Progenitor cell of endocrine pancreas (in vitro differentiated cells): Measurements from ENCODE around the gene WDR31. TPM values are rescaled to one million over a fixed set of nuclear protein-coding genes. Genes with fewer than 3 reads are reported as not detected.
A peak's percentile ranks its signal among the peaks of the same experiment; 100 is the strongest.

Experiments
- DNase-seq: peaks from one replicate; pipeline ENCODE4 v3.0.0; 2021; ENCODE audit warnings: low spot score; ENCODE audit not compliant: unreplicated experiment
- H3K27ac Mint-ChIP-seq: 2 replicates; pipeline ENCODE4 v1.8.0; 2021; ENCODE audit warnings: mild to moderate bottlenecking, moderate library complexity, mixed read lengths
- H3K27me3 Mint-ChIP-seq: 2 replicates; pipeline ENCODE4 v1.8.0; 2021; ENCODE audit warnings: mixed read lengths
- H3K36me3 Mint-ChIP-seq: 2 replicates; pipeline ENCODE4 v1.8.0; 2022; ENCODE audit warnings: mixed read lengths; ENCODE audit not compliant: insufficient read depth
- H3K4me1 Mint-ChIP-seq: 2 replicates; pipeline ENCODE4 v1.8.0; 2021; ENCODE audit warnings: low read depth, mixed read lengths
- H3K4me3 Mint-ChIP-seq: 2 replicates; pipeline ENCODE4 v1.8.0; 2021; ENCODE audit warnings: low read depth, mild to moderate bottlenecking, moderate library complexity, mixed read lengths
- H3K9me3 Mint-ChIP-seq: 2 replicates; pipeline ENCODE4 v1.8.0; 2021; ENCODE audit warnings: low read depth, mixed read lengths
- total RNA-seq: library from RNA; stranded (reverse); gene quantifications from 2 replicates; pipeline ENCODE4 v1.2.1, GENCODE V29; 2021
- TF ChIP-seq, protein P1 (sequence below): fragments of 200-600 bp; sonication (generic); IDR thresholded peaks from one replicate; pipeline ENCODE4 v1.5.0; 2021; ENCODE audit warnings: antibody characterized with exemption, mild to moderate bottlenecking; ENCODE audit not compliant: unreplicated experiment

WDR31 gene
- total RNA-seq, 1 donor from 2014 or later = 5.7 TPM

DNA sequence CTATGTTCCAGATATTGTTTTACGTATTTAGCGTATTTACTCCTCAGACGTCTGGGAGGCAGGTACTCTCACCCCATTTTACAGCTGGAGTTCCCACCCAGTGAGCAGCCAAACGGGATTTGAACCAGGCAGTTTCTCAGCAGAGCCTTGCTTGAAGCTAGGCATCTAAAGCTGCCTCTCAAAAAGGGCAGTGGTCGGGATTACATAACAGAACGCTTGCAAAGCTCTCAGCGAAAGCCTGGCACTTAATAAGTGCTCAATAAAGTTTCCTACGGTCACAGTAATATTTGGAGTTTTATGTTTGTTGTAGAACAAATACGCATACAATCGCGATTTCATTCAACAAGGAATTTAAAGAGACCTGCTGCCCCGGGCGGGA lies 9.0 kb upstream of the WDR31 start:
- TF ChIP-seq, protein P1, sequence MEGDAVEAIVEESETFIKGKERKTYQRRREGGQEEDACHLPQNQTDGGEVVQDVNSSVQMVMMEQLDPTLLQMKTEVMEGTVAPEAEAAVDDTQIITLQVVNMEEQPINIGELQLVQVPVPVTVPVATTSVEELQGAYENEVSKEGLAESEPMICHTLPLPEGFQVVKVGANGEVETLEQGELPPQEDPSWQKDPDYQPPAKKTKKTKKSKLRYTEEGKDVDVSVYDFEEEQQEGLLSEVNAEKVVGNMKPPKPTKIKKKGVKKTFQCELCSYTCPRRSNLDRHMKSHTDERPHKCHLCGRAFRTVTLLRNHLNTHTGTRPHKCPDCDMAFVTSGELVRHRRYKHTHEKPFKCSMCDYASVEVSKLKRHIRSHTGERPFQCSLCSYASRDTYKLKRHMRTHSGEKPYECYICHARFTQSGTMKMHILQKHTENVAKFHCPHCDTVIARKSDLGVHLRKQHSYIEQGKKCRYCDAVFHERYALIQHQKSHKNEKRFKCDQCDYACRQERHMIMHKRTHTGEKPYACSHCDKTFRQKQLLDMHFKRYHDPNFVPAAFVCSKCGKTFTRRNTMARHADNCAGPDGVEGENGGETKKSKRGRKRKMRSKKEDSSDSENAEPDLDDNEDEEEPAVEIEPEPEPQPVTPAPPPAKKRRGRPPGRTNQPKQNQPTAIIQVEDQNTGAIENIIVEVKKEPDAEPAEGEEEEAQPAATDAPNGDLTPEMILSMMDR = no peak
- no peak for DNase-seq
- H3K4me1 Mint-ChIP-seq = peaks cover 9% of the 10 kb centered on the region
- H3K36me3 Mint-ChIP-seq = peaks cover 4% of the 10 kb centered on the region
- H3K27me3 Mint-ChIP-seq = peaks cover 5% of the 10 kb centered on the region
- H3K4me3 Mint-ChIP-seq = peak overlapping the region; percentile 83
- peak overlapping the region; percentile 77 for H3K27ac Mint-ChIP-seq
- no peaks in the 10 kb centered on the region for H3K9me3 Mint-ChIP-seq

DNA sequence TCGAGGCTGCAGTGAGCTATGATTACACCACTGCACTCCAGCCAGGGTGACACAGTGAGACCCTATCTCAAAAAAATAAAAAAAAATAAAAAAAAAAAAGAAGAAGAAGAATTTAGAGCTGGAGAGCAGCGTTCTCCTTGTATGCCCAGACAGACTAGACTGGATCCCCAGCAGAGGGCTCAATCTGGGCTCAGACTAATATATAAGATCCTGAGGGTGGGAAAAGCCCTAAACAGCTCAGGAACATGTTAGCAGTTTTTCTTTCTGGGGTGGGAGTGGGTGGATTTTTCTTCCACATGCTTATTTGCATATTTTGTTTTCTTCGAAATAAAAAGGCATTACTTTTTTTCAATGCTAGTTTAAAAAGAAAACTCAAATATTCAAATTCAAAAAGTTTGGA lies 8.4 kb upstream of the WDR31 start:
- Mint-ChIP-seq H3K9me3 (no peaks in the 10 kb centered on the region), H3K4me1 (peaks cover 9% of the 10 kb centered on the region), H3K36me3 (peaks cover 4% of the 10 kb centered on the region), H3K4me3 (peak overlapping the region; percentile 83), H3K27ac (no peak overlapping the region), H3K27me3 (peaks cover 5% of the 10 kb centered on the region)
- TF ChIP-seq, protein P1 = no peak
- DNase-seq = no peak

DNA sequence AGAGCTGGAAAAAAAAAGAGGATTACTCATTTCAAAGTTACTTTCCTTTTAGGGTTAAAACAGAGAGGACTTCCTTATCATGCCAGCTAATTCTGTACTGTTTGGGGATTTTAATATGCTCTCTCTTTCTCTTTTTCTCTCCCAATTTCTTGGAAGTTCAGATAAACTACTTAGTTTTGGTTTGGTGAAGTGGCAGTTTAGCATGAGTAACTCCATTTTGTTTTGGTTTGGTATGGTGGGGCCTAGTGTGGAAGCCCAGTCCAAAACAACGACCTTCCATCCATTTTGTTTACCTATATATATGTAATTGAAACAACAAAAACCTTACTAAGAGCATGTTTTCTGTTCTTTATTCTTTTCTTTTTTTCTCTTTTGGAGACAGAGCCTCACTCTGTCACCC lies 5.6 kb upstream of the WDR31 start:
- TF ChIP-seq, protein P1 = no peak
- Mint-ChIP-seq H3K36me3 (no peaks in the 10 kb centered on the region), H3K4me3 (no peak overlapping the region), H3K27me3 (peaks cover 8% of the 10 kb centered on the region), H3K27ac (no peak overlapping the region), H3K4me1 (peaks cover 7% of the 10 kb centered on the region), H3K9me3 (no peaks in the 10 kb centered on the region)
- no peak for DNase-seq

GRCh38 chr9:113345190-113345589 lies 5.1 kb upstream of the WDR31 start:
- no peak for DNase-seq
- TF ChIP-seq, protein P1 = no peak
- Mint-ChIP-seq H3K36me3 (no peaks in the 10 kb centered on the region), H3K27ac (no peak overlapping the region), H3K4me3 (no peak overlapping the region), H3K27me3 (peaks cover 8% of the 10 kb centered on the region), H3K4me1 (peaks cover 5% of the 10 kb centered on the region), H3K9me3 (no peaks in the 10 kb centered on the region)

GRCh38 chr9:113343732-113344231 lies 3.7 kb upstream of the WDR31 start:
- H3K27ac Mint-ChIP-seq = no peak overlapping the region
- peaks cover 8% of the 10 kb centered on the region for H3K27me3 Mint-ChIP-seq
- TF ChIP-seq, protein P1 = no peak
- no peak overlapping the region for H3K4me3 Mint-ChIP-seq
- H3K9me3 Mint-ChIP-seq = no peaks in the 10 kb centered on the region
- H3K36me3 Mint-ChIP-seq = no peaks in the 10 kb centered on the region
- no peak for DNase-seq
- peaks cover 11% of the 10 kb centered on the region for H3K4me1 Mint-ChIP-seq
